Activated CD4-positive, alpha-beta T cell treated with anti-CD3 and anti-CD28 coated beads, Interleukin-2, Interleukin-6, amounts not matched to agents 100 ng/mL and 50 ng/mL, durations not matched to agents 16 hours and 8 hours (primary cell): ENCODE results near the gene ACTL8.

Source experiments
- DNase-seq: peaks from one replicate; pipeline ENCODE4 v3.0.0-alpha.2; 2020

The ACTL8 gene

GRCh38 chr1:17851056-17851455 lies 95.9 kb downstream of the ACTL8 start:
- no peak for DNase-seq

GRCh38 chr1:17852383-17852782 lies 97.2 kb downstream of the ACTL8 start:
- DNase-seq = no peak

GRCh38 chr1:17853241-17853935 lies 98.3 kb downstream of the ACTL8 start:
- DNase-seq = no peak

- no peak for DNase-seq
Measured at GRCh38 chr1:17856496-17857108, 101.5 kb downstream of the ACTL8 start.

- no peak for DNase-seq
Measured at GRCh38 chr1:17857109-17857499, 102.0 kb downstream of the ACTL8 start.

- DNase-seq = no peak
Measured at GRCh38 chr1:17857996-17858395, 102.9 kb downstream of the ACTL8 start.

GRCh38 chr1:17860812-17861211 lies 105.7 kb downstream of the ACTL8 start:
- no peak for DNase-seq

GRCh38 chr1:17861685-17862084 lies 106.6 kb downstream of the ACTL8 start:
- DNase-seq = no peak

- DNase-seq = no peak
Measured at GRCh38 chr1:17862121-17862520, 107.0 kb downstream of the ACTL8 start.

GRCh38 chr1:17865912-17866739 lies 111.0 kb downstream of the ACTL8 start:
- no peak for DNase-seq

- no peak for DNase-seq
Measured at GRCh38 chr1:17866740-17867029, 111.6 kb downstream of the ACTL8 start.

GRCh38 chr1:17867470-17867869 lies 112.3 kb downstream of the ACTL8 start:
- no peak for DNase-seq

GRCh38 chr1:17869815-17870214 lies 114.7 kb downstream of the ACTL8 start:
- DNase-seq = no peak

GRCh38 chr1:17870679-17871078 lies 115.5 kb downstream of the ACTL8 start:
- DNase-seq = no peak

- no peak for DNase-seq
Measured at GRCh38 chr1:17873007-17873675, 118.0 kb downstream of the ACTL8 start.

GRCh38 chr1:17874231-17874630 lies 119.1 kb downstream of the ACTL8 start:
- DNase-seq = no peak

- DNase-seq = no peak
Measured at GRCh38 chr1:17874710-17875109, 119.6 kb downstream of the ACTL8 start.

- no peak for DNase-seq
Measured at GRCh38 chr1:17875171-17875881, 120.2 kb downstream of the ACTL8 start.

- no peak for DNase-seq
Measured at GRCh38 chr1:17875882-17876280, 120.7 kb downstream of the ACTL8 start.
